Breast epithelium (tissue), 3 donors: ENCODE data around the gene RAB20.

Experiments
- POLR2A ChIP-seq: fragments of 450-650 bp; IDR thresholded peaks from one replicate; pipeline ENCODE4 v1.6.1; 2016; ENCODE audit warnings: antibody characterized with exemption, mild to moderate bottlenecking, moderate library complexity
- POLR2AphosphoS5 ChIP-seq, 3 donors: sonication (generic); formaldehyde crosslinking; IDR thresholded peaks; one replicate each; pipeline ENCODE4 v1.6.1; 2017; ENCODE audit warnings: antibody characterized with exemption in 3 of 3
- TF ChIP-seq, protein P1 (sequence below), 3 donors: fragments of 450-650 bp; IDR thresholded peaks; one replicate each; pipeline ENCODE4 v1.5.1; 2016 to 2017; ENCODE audit warnings: antibody characterized with exemption in 3 of 3, mild to moderate bottlenecking in 3 of 3, moderate library complexity in 3 of 3

- TF ChIP-seq, protein P1, sequence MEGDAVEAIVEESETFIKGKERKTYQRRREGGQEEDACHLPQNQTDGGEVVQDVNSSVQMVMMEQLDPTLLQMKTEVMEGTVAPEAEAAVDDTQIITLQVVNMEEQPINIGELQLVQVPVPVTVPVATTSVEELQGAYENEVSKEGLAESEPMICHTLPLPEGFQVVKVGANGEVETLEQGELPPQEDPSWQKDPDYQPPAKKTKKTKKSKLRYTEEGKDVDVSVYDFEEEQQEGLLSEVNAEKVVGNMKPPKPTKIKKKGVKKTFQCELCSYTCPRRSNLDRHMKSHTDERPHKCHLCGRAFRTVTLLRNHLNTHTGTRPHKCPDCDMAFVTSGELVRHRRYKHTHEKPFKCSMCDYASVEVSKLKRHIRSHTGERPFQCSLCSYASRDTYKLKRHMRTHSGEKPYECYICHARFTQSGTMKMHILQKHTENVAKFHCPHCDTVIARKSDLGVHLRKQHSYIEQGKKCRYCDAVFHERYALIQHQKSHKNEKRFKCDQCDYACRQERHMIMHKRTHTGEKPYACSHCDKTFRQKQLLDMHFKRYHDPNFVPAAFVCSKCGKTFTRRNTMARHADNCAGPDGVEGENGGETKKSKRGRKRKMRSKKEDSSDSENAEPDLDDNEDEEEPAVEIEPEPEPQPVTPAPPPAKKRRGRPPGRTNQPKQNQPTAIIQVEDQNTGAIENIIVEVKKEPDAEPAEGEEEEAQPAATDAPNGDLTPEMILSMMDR (IDR thresholded peaks at IDR 0.05): no peak
- TF ChIP-seq POLR2A (no peak), POLR2AphosphoS5 (IDR thresholded peaks at IDR 0.05) (no peak)
Measured at GRCh38 chr13:110519046-110519445, 42.5 kb downstream of the RAB20 start.
